Mesothelial cell of epicardium (in vitro differentiated cells): ENCODE results near the gene ERCC1. TPM values are rescaled to one million over a fixed set of nuclear protein-coding genes. Genes with fewer than 3 reads are reported as not detected.
A peak's percentile ranks its signal among the peaks of the same experiment; 100 is the strongest.
"Not testable (repeated sequence)": the region's sequence is repeated elsewhere in the genome, so short reads cannot be mapped to it uniquely, and the experiment has no call there.

ENCODE experiments used
- DNase-seq, 2 experiments: peaks; one replicate each; pipeline ENCODE4 v3.0.0; 2021; ENCODE audit warnings: low spot score in 2 of 2; ENCODE audit not compliant: unreplicated experiment in 2 of 2
- H3K27ac Mint-ChIP-seq: 2 replicates; pipeline ENCODE4 v1.8.0; 2021; ENCODE audit warnings: mixed read lengths
- H3K27me3 Mint-ChIP-seq: 2 replicates; pipeline ENCODE4 v1.8.0; 2021; ENCODE audit warnings: low read depth, mixed read lengths
- H3K36me3 Mint-ChIP-seq: 2 replicates; pipeline ENCODE4 v1.8.0; 2021; ENCODE audit warnings: mixed read lengths
- H3K4me1 Mint-ChIP-seq: 2 replicates; pipeline ENCODE4 v1.8.0; 2021; ENCODE audit warnings: mixed read lengths
- H3K4me3 Mint-ChIP-seq: 2 replicates; pipeline ENCODE4 v1.8.0; 2021; ENCODE audit warnings: mild to moderate bottlenecking, moderate library complexity, mixed read lengths
- H3K9me3 Mint-ChIP-seq: 2 replicates; pipeline ENCODE4 v1.8.0; 2021; ENCODE audit warnings: mixed read lengths
- total RNA-seq: library from RNA; stranded (reverse); gene quantifications from 3 replicates; pipeline ENCODE4 v1.2.1, GENCODE V29; 2021
- TF ChIP-seq, protein P1 (sequence below): fragments of 200-600 bp; sonication (generic); IDR thresholded peaks from one replicate; pipeline ENCODE4 v1.5.0; 2021; ENCODE audit warnings: antibody characterized with exemption; ENCODE audit not compliant: unreplicated experiment

The ERCC1 gene
- total RNA-seq, 1 donor from 2014 or later: 96.4 TPM

DNA sequence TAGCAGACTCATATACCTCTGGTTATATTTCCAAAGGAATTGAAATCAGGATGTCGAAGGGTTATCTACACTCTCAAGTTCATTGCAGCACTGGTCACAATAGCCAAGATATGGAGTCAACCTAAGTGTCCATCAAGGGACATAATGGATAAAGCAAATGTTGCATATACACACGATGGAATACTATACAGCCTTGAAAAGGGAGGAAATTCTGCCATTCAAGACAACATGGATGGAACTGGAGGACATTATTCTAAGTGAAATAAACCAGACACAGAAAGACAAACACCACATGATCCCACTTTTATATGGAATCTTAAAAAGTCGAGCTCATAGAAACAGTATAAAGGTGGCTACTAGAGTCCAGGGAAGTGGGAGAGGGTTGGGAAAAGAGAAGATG is 13.6 kb upstream of the ERCC1 start:
- TF ChIP-seq, protein P1, sequence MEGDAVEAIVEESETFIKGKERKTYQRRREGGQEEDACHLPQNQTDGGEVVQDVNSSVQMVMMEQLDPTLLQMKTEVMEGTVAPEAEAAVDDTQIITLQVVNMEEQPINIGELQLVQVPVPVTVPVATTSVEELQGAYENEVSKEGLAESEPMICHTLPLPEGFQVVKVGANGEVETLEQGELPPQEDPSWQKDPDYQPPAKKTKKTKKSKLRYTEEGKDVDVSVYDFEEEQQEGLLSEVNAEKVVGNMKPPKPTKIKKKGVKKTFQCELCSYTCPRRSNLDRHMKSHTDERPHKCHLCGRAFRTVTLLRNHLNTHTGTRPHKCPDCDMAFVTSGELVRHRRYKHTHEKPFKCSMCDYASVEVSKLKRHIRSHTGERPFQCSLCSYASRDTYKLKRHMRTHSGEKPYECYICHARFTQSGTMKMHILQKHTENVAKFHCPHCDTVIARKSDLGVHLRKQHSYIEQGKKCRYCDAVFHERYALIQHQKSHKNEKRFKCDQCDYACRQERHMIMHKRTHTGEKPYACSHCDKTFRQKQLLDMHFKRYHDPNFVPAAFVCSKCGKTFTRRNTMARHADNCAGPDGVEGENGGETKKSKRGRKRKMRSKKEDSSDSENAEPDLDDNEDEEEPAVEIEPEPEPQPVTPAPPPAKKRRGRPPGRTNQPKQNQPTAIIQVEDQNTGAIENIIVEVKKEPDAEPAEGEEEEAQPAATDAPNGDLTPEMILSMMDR: no peak
- no peak for DNase-seq
- Mint-ChIP-seq H3K36me3 (no peaks in the 10 kb centered on the region), H3K27me3 (no peaks in the 10 kb centered on the region), H3K27ac (no peak overlapping the region), H3K4me3 (no peak overlapping the region), H3K9me3 (no peaks in the 10 kb centered on the region), H3K4me1 (peaks cover 12% of the 10 kb centered on the region)

DNA sequence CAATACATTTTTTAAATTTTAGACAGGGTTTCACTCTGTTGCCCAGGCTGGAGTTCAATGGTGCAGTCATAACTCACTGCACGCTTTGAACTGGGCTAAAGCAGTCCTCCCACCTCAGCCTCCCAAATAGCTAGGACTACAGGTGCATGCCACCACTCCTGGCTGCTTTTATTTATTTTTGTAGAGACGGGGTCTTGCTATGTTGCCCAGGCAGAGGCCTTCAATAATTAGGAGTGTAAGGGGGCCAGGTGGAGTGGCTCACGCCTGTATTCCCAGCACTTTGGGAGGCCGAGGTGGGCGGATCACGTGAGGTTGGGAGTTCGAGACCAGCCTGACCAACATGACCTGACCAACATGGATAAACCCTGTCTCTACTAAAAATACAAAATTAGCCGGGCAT is 8.8 kb upstream of the ERCC1 start:
- not testable (repeated sequence) for H3K27ac Mint-ChIP-seq, DNase-seq, H3K4me3 Mint-ChIP-seq, H3K9me3 Mint-ChIP-seq, H3K36me3 Mint-ChIP-seq, H3K27me3 Mint-ChIP-seq, H3K4me1 Mint-ChIP-seq

- DNase-seq, H3K4me1 Mint-ChIP-seq, H3K36me3 Mint-ChIP-seq, H3K27me3 Mint-ChIP-seq, H3K4me3 Mint-ChIP-seq, H3K27ac Mint-ChIP-seq, H3K9me3 Mint-ChIP-seq: not testable (repeated sequence)
Observed at GRCh38 chr19:45431008-45431407, 7.3 kb upstream of the ERCC1 start.

DNA sequence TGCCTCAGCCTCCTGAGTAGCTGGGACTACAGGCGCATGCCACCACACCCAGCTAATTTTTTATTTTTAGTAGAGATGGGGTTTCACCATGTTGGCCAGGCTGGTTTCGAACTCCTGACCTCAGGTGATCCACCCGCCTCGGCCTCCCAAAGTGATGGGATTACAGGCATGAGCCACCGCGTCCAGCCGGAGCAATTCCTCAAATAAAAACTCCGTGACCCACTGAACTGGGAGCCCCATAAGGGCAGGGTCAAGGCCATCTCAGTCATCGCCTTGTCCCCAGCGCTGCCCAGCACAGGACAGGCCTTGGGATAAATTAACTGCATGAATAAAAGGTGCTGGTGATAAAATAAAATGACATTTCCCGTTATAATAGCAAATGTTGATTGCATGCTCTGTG is 6.2 kb upstream of the ERCC1 start:
- H3K4me1 Mint-ChIP-seq, DNase-seq, H3K27me3 Mint-ChIP-seq, H3K9me3 Mint-ChIP-seq, H3K27ac Mint-ChIP-seq, H3K36me3 Mint-ChIP-seq: not testable (repeated sequence)
- H3K4me3 Mint-ChIP-seq: peak overlapping the region; percentile 22

- H3K4me3 Mint-ChIP-seq: peak overlapping the region; percentile 86
- no peaks in the 10 kb centered on the region for H3K36me3 Mint-ChIP-seq
- H3K4me1 Mint-ChIP-seq: peaks cover 17% of the 10 kb centered on the region
- DNase-seq: peak in 1 of 2 experiments; percentile 62
- peak overlapping the region; percentile 90 for H3K27ac Mint-ChIP-seq
- H3K9me3 Mint-ChIP-seq: no peaks in the 10 kb centered on the region
- TF ChIP-seq, protein P1: peak; percentile 36
- H3K27me3 Mint-ChIP-seq: no peaks in the 10 kb centered on the region
Observed at GRCh38 chr19:45428384-45429231, 4.9 kb upstream of the ERCC1 start.

DNA sequence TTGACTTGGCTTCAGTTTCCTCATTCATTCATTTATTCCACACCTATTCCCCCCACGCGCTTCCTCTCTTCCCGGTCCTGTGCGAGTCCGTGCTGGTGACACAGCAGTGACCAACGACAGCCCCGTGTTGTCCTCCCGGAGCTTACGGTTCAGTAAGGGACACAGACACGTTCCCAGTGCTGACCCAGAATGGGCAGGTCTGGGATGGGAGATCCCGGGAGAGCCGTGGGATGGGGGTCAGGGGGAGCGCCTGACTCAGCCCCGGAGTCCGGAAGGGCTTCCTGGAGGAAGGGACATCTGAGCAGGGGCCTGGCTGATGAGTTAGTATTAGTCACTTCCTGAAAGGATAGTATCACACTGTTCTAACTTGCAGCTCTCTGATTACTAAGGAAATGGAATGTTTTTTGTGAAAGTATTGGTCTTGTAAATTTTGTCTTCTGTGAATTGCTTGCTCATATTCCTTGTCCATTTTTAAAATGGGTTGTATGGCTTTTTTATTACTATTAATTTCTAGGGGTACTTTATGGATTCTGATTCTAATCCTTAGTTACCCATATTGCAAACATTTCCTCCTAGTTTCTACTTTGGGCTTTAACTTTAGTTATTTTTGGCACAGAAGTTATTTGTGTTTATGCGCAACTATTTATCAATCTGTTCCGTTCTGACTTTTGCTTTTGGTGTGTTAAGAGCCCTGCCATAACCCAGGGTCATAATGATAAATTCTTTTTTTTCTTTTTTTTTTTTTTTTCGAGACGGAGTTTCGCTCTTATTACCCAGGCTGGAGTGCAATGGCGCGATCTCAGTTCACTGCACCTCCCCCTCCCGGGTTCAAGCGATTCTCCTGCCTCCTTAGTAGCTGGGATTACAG is 708 bp upstream of the ERCC1 start:
- Mint-ChIP-seq H3K27me3 (no peaks in the 10 kb centered on the region), H3K36me3 (peaks cover 7% of the 10 kb centered on the region), H3K9me3 (no peaks in the 10 kb centered on the region), H3K4me1 (peaks cover 31% of the 10 kb centered on the region), H3K27ac (peak overlapping the region; percentile 98), H3K4me3 (peak overlapping the region; percentile 97)
- peak in 1 of 2 experiments; percentile 47 for DNase-seq
- TF ChIP-seq, protein P1: no peak

DNA sequence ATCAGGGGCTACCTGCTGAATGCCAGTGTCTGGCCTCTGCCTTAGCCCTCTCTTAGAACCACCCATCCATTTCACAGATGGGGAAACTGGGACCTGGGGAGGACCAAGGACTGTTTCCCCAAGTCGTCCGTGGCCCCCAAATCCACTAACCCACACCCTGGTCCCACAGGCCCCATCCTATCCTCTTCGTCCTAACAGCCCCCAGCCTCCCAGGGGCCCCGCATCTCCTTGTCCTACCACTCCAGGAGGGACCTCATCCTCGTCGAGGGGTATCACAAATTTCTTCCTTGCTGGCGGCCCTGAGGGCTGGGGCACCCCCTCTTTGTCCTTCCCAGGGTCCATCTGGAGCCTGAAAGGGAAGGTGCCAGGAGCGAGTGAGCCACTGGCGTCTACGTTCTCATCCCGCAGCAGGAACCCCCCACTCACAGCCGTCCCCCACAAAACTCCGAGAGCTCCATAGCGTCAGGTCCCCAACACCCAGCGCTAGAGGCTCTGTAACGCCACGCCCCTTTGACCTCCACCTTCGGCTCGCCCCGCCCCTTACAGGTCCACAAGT is 606 bp downstream of the ERCC1 start:
- DNase-seq: no peak
- Mint-ChIP-seq H3K27me3 (no peaks in the 10 kb centered on the region), H3K9me3 (no peaks in the 10 kb centered on the region), H3K4me1 (peaks cover 29% of the 10 kb centered on the region), H3K36me3 (peaks cover 10% of the 10 kb centered on the region), H3K4me3 (peak overlapping the region; percentile 97), H3K27ac (peak overlapping the region; percentile 98)
- TF ChIP-seq, protein P1: no peak
